K562 (cell line): ENCODE results near the gene STOML3. TPM values are rescaled to one million over a fixed set of nuclear protein-coding genes. Genes with fewer than 3 reads are reported as not detected.

Experiments used
- ATF4 ChIP-seq: fragments of 450-650 bp; formaldehyde crosslinking; IDR thresholded peaks from 2 replicates; pipeline ENCODE4 v1.4.0; 2022; ENCODE audit warnings: mild to moderate bottlenecking, moderate library complexity
- GMEB1 ChIP-seq: fragments of 250-450 bp; sonication (Bioruptor Pico); IDR thresholded peaks from 2 replicates; pipeline ENCODE4 v1.4.0; 2020; ENCODE audit warnings: mild to moderate bottlenecking
- RHOXF2B ChIP-seq: fragments of 250-450 bp; sonication (Bioruptor Pico); conservative IDR thresholded peaks from 2 replicates; pipeline ENCODE4 v1.5.1; 2021
- TAL1 ChIP-seq: fragments of 450-650 bp; IDR thresholded peaks from 2 replicates; pipeline ENCODE4 v1.6.1; 2016; ENCODE audit warnings: mild to moderate bottlenecking
- ZNF512 ChIP-seq: IDR thresholded peaks from 2 replicates; pipeline ENCODE4 v1.6.1; 2016; ENCODE audit warnings: missing genetic modification characterization, missing compliant biosample characterization
- ZNF780A ChIP-seq: fragments of 250-450 bp; sonication (Bioruptor Pico); IDR thresholded peaks from 2 replicates; pipeline ENCODE4 v1.5.0; 2021; ENCODE audit warnings: mild to moderate bottlenecking
- polyA plus RNA-seq, 8 experiments: library from polyadenylated mRNA; depleted of rRNA in 4 of 8; stranded (reverse) in 5 of 8; unstranded in 3 of 8; fragments of >200 nt; fragmentation: Nextera tagmentation in 2 of 8; fragmentation: Illumina TruSeq in 1 of 8; extraction: Ambion mirVana in 2 of 8; extraction: Trizol in 1 of 8; gene quantifications; 2 replicates each; pipeline versions ENCODE4 v1.2.1 to v1.2.3, GENCODE V29; 2011 to 2014; ENCODE audit warnings: inconsistent platforms in 1 of 8, missing spikeins in 1 of 8
- total RNA-seq, 7 experiments: library from RNA; depleted of rRNA in 6 of 7; stranded (reverse); fragments of >200 nt in 6 of 7; fragmentation: Illumina TruSeq in 2 of 7; extraction: Trizol in 2 of 7; gene quantifications; 2 replicates each; pipeline versions ENCODE4 v1.2.1 to v1.2.3, GENCODE V29; 2011 to 2021; ENCODE audit warnings: low replicate concordance in 1 of 7

Gene STOML3
- total and polyA plus RNA-seq, 9 of the 15 experiments (the other 6 are each of a cell fraction or from before 2014, with no cell fraction given): 0.04 TPM; not detected in 8

GRCh38 chr13:38979891-38980749 is 10.5 kb downstream of the STOML3 start (continued):
- TF ChIP-seq GMEB1 (CRISPR knock-in tag) (no peak), ZNF780A (CRISPR knock-in tag) (no peak), RHOXF2B (CRISPR knock-in tag) (no peak), ZNF512 (tag) (no peak), TAL1 (no peak), ATF4 (CRISPR knock-in tag) (0 out of 2 replicates have a peak, but pooled peaks have one; percentile 8)
